ENCODE measurements around the gene VDAC1.
A peak's percentile ranks its signal among the peaks of the same experiment; 100 is the strongest.

VDAC1 gene

GRCh38 chr5:134022333-134022732 is 17.6 kb upstream of the VDAC1 start:
- DNase-seq, result no peak

- no peak for DNase-seq
Observed at GRCh38 chr5:134020188-134020587, 15.4 kb upstream of the VDAC1 start.

- no peak for DNase-seq
Observed at GRCh38 chr5:134019636-134020035, 14.9 kb upstream of the VDAC1 start.

DNA sequence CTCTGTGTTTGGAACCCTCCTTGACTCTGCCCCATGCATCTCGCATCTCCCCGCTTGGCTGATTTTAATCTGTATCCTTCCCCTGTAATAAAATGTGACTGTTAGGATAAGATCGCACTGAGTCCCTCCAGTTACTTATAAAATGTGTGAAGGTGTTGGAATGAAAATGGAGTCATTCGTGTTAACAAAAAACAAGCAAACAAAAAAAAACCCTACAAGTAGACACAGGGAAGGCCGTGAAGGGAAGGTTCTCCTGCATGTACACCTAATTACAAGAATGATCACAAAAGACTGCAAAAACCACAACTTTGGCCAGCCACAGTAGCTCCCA is 14.2 kb upstream of the VDAC1 start:
- no peak for DNase-seq

- DNase-seq, result no peak
Observed at GRCh38 chr5:134018154-134018985, 13.6 kb upstream of the VDAC1 start.

DNA sequence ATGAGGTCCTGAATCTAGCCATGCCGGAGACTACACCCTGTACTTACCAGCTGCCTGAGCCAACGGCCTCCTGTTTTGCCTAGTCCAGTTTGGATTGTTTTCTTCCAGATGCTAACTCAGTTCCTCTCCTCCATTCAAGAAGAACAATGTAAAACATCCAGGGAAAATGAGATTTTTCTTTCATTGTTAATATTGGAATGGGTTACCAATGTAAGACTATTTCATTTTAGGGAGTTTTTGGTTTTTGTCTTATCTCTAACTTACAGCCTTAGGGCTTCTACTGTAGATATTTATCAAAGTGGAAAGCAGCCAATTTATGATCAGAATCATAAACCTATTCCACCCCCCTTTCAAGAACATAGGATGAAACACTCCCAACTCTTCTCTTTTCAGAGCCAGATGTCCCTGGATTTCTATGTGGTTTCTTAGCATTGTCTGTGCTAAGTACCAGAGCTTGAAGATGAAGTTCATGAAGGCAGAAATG is 3.5 kb upstream of the VDAC1 start:
- no peak for DNase-seq

DNA sequence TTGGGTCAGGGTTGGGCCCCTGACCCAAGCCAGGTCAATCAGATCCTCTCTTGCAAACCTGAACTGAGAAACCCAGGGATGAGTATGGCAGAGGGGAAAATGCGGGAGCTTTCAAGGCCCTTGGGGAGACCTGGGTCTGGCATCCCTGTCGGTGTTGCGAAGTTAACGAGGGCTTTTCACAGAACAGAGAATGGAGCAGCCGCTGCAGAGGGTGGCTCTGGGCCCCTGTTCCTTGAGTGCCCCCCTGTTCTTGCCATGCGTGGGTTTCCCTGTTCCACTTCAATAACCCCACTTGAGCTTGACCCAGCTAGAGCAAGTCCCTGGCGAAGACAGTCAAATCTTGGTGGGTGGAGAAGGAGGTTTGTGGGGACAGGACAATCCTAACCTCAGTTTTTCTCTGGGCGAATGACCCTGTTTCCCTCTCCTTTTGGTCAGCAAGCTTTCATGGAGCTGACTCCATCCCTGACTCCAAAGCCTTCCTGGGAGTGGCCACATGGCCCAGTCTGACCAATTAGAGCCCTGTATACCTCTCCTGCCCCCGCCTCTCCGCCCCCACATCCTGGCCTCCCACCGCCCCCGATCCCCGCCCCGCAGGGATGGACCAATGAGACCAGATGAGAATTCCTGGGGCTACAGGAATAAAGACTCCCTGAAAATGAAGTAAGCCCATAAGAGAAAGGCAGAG is 2.9 kb upstream of the VDAC1 start:
- no peak for DNase-seq

DNA sequence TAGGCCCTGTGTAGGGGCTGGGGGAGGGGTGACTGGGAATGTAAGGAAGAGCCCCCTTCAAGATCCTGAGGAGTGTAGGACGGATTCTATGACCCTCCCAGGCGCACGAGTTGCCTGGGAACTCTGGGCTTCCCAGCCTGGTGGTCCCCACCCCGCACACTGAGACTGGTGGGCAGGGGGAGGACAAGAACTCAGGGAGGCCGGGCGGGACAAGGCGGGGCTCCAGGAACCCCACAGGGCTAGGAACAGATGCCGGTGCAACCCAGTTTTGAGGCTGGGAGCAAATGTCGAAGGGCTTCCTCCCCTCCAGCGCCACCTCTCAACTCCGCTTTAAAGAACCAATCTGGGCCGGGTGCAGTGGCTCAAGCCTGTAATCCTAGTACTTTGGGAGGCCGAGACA is 1.3 kb upstream of the VDAC1 start:
- DNase-seq, result no peak

GRCh38 chr5:134005417-134006061 is 764 bp upstream of the VDAC1 start:
- no peak for DNase-seq

DNA sequence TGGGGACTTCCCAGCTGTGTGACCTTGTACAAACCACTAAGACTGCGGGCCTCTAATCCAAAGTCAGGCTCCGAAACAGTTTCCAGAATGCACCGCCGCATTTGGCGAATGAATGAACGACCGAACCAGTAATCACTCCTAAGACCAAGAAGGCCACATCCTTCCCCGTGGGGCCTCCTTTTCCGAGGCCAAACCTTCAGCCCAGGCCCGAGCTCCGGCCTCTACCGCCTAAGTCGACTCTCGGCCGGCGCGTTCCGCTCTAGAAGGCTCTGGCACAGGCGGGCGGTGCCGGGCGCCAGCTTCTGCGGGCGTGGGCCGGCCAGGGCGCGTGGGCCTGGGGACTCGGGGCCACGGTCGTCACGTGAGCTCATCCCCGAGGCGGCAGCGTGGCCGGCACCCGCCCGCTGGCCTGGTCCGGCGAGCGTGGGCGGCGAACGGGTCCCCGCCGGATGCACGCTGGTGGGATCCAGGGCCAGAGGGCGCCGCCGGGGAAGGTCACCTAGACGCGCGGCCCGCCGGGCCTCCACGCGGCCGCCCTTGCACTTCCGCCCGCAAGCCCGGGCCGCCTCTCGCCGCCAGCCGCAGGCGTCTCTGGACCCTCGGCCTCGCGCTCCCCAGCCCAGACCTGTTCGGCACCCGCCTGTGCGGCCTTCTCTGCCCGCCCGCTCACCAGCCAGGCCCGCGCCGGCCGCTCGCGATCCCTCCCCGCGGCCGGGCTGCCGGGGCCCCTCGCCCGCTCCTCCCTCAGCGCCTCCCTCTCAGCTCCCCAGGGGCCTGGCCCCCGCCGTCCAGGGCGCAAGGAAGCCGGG is 754 bp downstream of the VDAC1 start:
- peak; percentile 67 for DNase-seq

- DNase-seq, result peak; percentile 64
Observed at GRCh38 chr5:134003064-134003816, 1.5 kb downstream of the VDAC1 start.

DNA sequence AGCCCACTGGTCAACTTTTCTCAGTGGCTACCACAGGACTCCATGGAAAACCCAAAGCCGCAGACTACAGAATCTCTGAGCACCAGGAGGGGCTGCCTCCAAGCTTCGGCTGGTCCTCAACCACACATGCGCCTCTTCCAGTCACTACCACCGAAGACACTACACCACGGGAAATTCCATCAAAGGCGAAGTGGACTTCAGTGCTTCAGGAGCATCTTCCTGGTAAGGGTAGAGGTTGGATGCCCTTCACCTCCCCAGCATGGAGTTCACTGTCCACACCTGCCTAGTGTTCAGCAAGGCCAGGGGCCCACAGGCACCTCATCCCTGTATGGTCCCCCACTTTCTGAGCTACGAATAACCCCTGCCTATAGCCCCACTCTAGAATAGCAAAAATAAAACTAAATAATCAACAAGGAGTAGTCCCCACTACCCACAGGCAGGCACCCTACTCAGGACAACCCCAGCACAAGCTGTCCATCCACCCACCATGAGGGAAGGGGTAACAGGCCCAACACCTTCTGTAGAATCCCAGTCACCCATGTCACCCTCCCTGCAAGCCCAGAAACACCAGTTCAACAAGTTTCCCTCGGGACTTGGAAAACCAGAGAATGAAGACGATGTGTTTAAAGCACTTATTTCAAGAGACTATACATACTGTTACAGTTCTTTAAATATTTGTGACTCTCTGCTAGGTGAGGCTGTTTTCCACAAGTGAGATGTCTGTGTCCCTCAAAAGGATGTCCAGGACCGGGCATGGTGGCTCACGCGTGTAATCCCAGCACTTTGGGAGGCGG is 2.6 kb downstream of the VDAC1 start:
- DNase-seq, result no peak

DNA sequence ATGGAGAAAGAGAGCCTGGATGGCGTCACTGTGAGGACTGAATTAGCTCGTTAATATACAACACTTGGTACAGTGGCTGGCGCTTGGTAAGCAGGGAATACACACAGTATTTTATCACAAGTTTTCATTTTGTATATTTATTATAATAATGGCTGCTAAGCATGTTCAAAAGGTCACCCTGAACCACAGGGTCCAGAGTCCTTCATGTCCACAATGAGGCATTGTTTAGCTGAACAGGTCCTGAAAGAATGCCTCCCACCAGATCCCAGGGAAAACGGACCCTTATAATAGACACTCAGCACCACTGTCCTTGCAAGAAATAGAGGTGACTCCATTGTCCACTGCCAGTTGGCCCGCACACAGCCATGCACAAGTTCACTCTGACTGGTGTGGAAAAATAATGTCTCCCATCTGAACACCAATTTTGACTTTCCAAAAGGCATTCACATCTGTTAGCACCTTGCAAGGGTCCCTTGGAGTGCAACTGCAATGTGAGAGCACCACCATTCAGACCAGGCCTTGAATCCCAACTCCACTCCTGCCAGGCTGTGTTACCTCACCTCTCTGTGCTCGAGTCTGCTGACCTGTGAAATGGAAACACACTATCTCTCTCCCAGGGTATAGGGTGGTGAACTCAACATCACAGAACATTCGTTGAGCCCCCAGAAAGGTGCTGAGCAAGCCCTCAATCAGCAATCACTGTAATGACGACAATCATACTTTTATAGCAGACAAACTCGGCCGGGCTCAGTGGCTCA is 3.9 kb downstream of the VDAC1 start:
- no peak for DNase-seq

GRCh38 chr5:134000091-134000511 is 4.7 kb downstream of the VDAC1 start:
- DNase-seq, result no peak

DNA sequence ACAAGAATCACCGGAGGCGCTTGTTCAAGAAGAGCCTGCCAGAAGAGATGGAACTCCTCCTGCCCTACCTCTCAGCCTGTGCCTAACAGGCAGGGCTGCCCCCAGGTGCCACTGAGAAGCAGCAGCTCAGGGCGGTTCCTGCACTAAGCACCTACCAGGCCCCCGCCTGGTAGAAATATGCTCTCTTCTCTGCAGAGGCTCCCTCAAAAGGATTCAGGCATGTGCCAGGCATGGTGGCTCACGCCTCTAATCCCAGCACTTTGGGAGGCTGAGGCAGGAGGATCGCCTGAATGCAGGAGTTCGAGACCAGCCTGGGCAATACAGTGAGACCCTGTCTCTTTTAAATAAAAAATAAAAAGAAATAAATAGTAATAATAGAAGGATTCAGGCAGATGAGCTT is 6.0 kb downstream of the VDAC1 start:
- DNase-seq, result no peak

DNA sequence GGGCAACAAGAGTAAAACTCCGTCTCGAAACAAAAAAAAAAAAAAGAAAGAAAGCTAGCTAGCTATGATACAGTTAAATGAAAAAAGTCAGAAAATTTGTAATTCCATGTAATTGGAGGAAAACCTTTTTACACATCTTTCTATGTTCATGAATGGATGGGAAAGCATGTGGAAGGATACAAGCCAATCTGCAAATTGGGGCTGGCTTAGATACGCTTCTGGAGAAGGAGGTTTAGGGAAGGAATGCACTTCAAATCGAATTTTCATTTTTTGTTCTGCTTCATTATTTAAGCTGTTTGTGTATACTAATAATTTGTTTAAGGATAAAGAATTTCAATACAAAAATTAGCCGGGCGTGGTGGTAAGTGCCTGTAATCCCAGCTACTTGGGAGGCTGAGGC is 6.7 kb downstream of the VDAC1 start:
- no peak for DNase-seq

- DNase-seq, result no peak
Observed at GRCh38 chr5:133996683-133997252, 8.0 kb downstream of the VDAC1 start.

- no peak for DNase-seq
Observed at GRCh38 chr5:133995883-133996563, 8.8 kb downstream of the VDAC1 start.

GRCh38 chr5:133995341-133995740 is 9.4 kb downstream of the VDAC1 start:
- no peak for DNase-seq

- DNase-seq, result no peak
Observed at GRCh38 chr5:133994990-133995333, 9.8 kb downstream of the VDAC1 start.
